LNCaP clone FGC (cell line): ENCODE data around the gene C19orf81.

ENCODE experiments used
- DNase-seq: peaks from one replicate; pipeline ENCODE4 v3.0.0-alpha.2; 2011; ENCODE audit warnings: low read depth
- H3K4me3 ChIP-seq: 2 replicates; pipeline ENCODE4 v1.5.1; 2011; ENCODE audit warnings: mild to moderate bottlenecking, low read depth, low read length, control low read depth
- TF ChIP-seq, protein P1 (sequence below): IDR thresholded peaks from 2 replicates; pipeline ENCODE4 v1.5.1; 2012; ENCODE audit warnings: mild to moderate bottlenecking; ENCODE audit not compliant: control insufficient read depth, insufficient read depth; ENCODE audit errors: extremely low read depth

The C19orf81 gene

DNA sequence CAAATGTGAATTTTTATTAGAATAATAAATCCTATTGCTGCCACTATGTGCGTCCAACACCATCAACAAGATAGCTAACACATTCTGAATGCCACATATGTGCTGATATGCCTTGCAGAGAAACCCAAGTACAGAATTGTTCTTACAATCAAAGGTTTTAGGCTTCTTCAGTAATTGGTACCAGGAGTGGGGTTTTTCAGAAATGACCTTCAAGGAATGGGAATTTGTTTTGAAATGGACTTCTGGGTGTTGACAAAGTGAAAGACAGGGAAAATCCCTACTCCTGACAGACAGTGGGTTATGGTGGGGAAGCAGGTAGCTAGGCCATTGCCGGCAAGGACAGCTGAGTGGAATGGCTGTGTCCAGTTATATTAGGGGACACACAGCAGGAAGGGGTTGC is 15.3 kb upstream of the C19orf81 start:
- TF ChIP-seq, protein P1, sequence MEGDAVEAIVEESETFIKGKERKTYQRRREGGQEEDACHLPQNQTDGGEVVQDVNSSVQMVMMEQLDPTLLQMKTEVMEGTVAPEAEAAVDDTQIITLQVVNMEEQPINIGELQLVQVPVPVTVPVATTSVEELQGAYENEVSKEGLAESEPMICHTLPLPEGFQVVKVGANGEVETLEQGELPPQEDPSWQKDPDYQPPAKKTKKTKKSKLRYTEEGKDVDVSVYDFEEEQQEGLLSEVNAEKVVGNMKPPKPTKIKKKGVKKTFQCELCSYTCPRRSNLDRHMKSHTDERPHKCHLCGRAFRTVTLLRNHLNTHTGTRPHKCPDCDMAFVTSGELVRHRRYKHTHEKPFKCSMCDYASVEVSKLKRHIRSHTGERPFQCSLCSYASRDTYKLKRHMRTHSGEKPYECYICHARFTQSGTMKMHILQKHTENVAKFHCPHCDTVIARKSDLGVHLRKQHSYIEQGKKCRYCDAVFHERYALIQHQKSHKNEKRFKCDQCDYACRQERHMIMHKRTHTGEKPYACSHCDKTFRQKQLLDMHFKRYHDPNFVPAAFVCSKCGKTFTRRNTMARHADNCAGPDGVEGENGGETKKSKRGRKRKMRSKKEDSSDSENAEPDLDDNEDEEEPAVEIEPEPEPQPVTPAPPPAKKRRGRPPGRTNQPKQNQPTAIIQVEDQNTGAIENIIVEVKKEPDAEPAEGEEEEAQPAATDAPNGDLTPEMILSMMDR: no peak

DNA sequence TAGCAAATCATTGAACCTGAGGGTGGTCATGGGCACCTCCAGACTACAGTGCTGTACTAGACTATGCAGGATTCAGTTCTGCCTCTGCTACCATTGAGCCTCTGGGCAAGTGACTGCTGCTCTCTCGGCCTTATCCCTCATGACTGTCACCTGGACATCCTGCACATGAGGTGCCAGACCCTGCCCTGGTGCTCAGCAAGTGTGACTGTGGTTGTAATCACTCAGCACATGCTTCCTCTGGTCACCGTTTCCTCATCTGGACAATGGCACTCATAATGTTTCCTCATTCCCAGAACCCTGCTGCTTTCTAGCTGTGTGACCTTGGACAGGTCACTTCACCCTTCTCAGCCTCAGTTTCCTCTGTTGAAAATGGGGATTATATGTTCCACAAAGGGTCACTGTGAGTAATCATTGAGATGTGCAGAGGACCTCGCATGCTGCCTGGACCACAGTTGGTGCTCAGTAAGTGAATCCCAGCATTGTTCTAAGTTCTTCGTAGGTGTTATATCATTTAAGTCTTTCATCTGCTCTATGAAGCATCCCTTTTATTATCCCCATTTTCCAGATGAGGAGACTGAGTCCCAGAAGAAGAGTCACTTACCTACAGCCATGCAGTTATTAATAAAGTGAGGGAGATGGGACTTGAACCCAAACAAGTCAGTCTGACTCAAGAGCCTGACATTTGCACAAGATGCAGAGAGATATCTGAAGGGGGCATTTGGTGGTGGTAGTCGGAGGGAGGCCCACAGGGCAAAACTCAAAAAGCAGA is 12.7 kb upstream of the C19orf81 start:
- H3K4me3 ChIP-seq: no peak overlapping the region
- DNase-seq: no peak
- TF ChIP-seq, protein P1: no peak

More for the DNA sequence above, 15.3 kb upstream of the C19orf81 start:
- DNase-seq: no peak
- H3K4me3 ChIP-seq: no peak overlapping the region

DNA sequence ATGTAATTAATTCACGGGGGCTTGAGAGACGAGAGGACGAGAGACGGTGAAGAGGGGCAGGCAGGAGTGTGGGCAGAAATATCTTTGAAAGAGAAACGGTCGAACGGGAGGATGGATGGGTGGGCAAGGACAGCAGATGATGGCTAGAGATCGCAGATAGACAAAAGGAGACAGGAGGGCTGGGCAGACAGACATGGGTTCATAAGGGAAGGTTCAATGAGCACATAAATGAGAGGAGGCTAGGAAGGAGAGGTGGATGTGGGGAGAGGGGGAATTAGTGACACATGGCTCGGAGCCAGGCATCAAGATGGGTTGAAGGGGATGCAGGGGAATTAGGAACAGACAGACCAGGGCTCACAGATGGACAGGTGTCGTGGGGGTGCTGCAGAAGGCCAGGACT is 10.6 kb upstream of the C19orf81 start:
- TF ChIP-seq, protein P1: no peak
- H3K4me3 ChIP-seq: no peak overlapping the region

DNA sequence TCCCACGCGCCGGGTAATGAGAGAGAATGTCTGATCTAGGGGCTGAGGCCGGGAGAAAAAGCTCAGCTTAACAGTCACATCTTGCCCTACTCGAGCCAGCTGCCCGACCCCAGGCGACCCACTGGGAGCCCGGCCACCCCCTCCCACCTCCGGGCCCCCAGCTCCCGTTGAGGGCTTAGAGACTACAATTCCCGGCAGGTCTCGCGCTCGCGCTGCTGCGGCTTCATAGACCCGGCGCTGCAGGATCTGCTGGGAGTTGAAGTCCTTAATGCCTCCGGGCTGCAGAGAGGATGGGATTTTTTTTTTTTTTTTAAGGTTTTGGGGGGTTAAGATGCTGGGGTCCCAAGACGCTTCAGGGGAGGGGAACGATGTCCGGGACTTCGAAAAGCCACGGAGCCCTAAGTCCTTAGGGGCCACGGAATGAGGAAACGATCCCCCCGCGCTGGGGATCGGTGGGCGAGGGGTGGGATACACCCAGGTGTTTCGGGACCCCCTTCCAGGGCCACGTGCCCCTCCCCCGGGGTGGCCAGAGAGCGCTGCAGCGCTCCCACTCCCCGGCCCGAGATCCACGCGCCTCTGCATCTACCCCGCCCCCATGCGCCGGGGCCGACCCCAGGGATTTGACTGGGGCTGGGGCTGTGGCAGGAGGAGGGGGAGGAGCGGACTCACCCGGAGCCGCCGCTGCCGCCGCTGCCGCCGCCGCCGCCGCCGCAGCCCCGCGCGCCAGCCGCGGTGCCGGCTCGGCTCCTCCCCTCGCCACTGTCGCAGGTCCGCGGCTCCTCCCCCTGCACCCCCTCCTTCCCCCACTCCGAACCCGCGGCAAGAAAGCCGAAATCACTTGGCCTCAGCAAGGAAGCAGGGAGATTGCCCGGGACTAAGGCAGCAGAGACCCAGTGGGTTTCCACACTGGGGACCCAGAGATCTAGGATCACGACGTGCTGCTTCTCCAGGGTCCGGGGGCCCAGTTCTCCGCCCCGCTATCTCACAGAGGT is 9.8 kb upstream of the C19orf81 start, which contains the start of gene SYT3:
Gene SYT3 (minus strand): TSS at position 761 of the 992 bp plus-strand sequence. CDS start 2,470 bp downstream, outside the sequence.
- TF ChIP-seq, protein P1: no peak
- no peak for DNase-seq
- H3K4me3 ChIP-seq: peak within 1 kb of the TSS; percentile 44

More for the DNA sequence above, 10.6 kb upstream of the C19orf81 start:
- DNase-seq: no peak

DNA sequence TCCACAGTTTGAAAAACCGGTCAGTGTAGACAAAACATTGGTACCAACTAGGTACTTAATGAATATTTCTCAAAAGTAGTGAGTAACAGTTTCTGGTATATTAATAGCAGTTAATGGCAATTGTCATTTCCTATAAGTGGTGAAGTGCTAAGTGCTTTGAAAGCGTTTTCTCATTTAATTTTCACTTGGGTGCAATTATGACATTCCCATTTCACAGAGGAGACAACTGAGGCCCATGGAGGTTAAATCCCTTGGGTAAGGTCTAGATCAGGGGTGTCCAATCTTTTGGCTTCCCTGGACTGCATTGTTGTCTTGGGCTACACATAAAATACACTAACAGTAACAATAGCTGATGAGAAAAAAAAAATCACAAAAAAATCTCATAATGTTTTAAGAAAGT is 8.9 kb upstream of the C19orf81 start:
- no peak overlapping the region for H3K4me3 ChIP-seq
- DNase-seq: no peak
- TF ChIP-seq, protein P1: no peak

DNA sequence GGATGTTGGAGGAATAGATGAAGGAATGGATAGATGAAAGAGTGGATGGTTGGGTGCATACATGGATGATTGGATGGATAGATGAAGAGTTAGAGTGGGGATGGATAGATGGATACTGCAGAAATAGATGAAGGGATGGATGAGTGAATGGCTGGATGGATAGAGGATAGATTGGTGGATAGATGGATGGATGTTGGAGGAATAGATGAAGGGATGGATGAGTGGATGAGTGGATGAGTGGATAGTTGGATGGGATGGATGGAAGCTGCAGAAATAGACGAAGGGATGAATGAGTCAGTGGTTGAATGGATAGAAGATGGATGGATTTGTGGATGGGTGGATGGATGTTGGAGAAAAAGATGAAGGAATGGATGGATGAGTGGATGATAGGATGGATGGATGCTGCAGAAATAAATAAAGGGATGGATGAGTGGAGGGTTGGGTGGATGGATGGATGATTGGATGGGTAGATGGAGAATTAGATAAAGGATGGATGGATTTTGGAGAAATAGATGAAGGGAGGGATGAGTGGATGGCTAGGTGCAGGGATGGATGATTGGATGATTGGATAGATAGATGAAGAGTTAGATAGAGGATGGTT is 4.8 kb upstream of the C19orf81 start:
- H3K4me3 ChIP-seq: no peak overlapping the region
- no peak for DNase-seq
- TF ChIP-seq, protein P1: no peak
